Endothelial cell of umbilical vein (primary cell): ENCODE results near the gene DBT. TPM values are rescaled to one million over a fixed set of nuclear protein-coding genes. Genes with fewer than 3 reads are reported as not detected.

Experiments used
- BruUV-seq: library from RNA; stranded (reverse); fragments of 400-500 nt; replicated peaks from 2 replicates; lab custom pipeline; 2021; lab: Mats Ljungman, UMichigan
- CTCF ChIA-PET: fragments of 300-600, 350-600 bp; sonication (Branson Sonifier 250); formaldehyde crosslinking; loops from one replicate; lab custom pipeline; 2021; ENCODE audit warnings: antibody characterized with exemption, inconsistent platforms; lab: Charles Lee
- POLR2A ChIA-PET: fragments of 300-600, 350-600 bp; sonication (Branson Sonifier 250); formaldehyde crosslinking; loops from one replicate; lab custom pipeline; 2021; ENCODE audit warnings: antibody characterized with exemption, inconsistent platforms; lab: Charles Lee
- DNase-seq: peaks from one replicate; pipeline ENCODE4 v3.0.0-alpha.2; 2011; ENCODE audit warnings: low read depth, low spot score
- FAIRE-seq: peaks from 2 replicates; lab custom pipeline; 2011; peaks lifted over from hg19 to GRCh38; lab: Jason Lieb, UNC
- H2AFZ ChIP-seq: 2 replicates; pipeline ENCODE4 v1.6.0; 2012; ENCODE audit warnings: low read depth, low read length, control low read depth, inconsistent platforms
- H3K27ac ChIP-seq: 2 replicates; pipeline ENCODE4 v1.5.1; 2011; ENCODE audit warnings: low read depth, mild to moderate bottlenecking, control low read depth, low read length, moderate library complexity; ENCODE audit not compliant: insufficient read depth
- H3K27me3 ChIP-seq, 2 experiments: 2 replicates each; pipeline versions ENCODE4 v1.6.0 to v1.6.1; 2011; ENCODE audit warnings: low read length in 2 of 2, mixed read lengths in 1 of 2; ENCODE audit not compliant: control insufficient read depth in 2 of 2, insufficient read depth in 2 of 2
- H3K36me3 ChIP-seq, 2 experiments: 2 replicates in 1 of 2; 3 replicates in 1 of 2; pipeline ENCODE4 v1.5.1; 2011; ENCODE audit warnings: low read length in 2 of 2, mild to moderate bottlenecking in 1 of 2, moderate library complexity in 1 of 2; ENCODE audit not compliant: control insufficient read depth in 2 of 2, insufficient read depth in 2 of 2; ENCODE audit errors: extremely low read depth in 1 of 2
- H3K4me1 ChIP-seq: 3 replicates; pipeline ENCODE4 v1.5.1; 2011; ENCODE audit warnings: mild to moderate bottlenecking, low read length; ENCODE audit not compliant: control insufficient read depth, insufficient read depth; ENCODE audit errors: extremely low read depth
- H3K4me2 ChIP-seq: 2 replicates; pipeline ENCODE4 v1.6.1; 2011; ENCODE audit warnings: low read length, control low read depth, mixed read lengths; ENCODE audit not compliant: insufficient read depth
- H3K4me3 ChIP-seq, 3 experiments: fragments of 200-600 bp in 1 of 3; sonication (generic), shearing (Covaris generic) in 1 of 3; replicated peaks in 1 of 3; 2 replicates each; pipeline ENCODE4 v1.5.1; 2011 to 2016; ENCODE audit warnings: control low read depth in 3 of 3, low read length in 3 of 3, mild to moderate bottlenecking in 2 of 3, inconsistent platforms in 1 of 3, low read depth in 1 of 3, moderate library complexity in 1 of 3; ENCODE audit not compliant: insufficient read depth in 1 of 3
- H3K79me2 ChIP-seq: 2 replicates; pipeline ENCODE4 v1.6.0; 2012; ENCODE audit warnings: low read length, inconsistent platforms; ENCODE audit not compliant: control insufficient read depth, insufficient read depth
- H3K9ac ChIP-seq: replicated peaks from 2 replicates; pipeline ENCODE3; 2011; ENCODE audit warnings: low read length, control low read depth; ENCODE audit not compliant: insufficient read depth; ENCODE audit errors: extremely low read depth
- H3K9me1 ChIP-seq: replicated peaks from 3 replicates; pipeline ENCODE4 v1.6.0; 2011; ENCODE audit warnings: mild to moderate bottlenecking, low read length; ENCODE audit not compliant: control insufficient read depth, insufficient read depth; ENCODE audit errors: extremely low read depth
- H3K9me3 ChIP-seq: replicated peaks from 2 replicates; pipeline ENCODE4 v1.5.1; 2012; ENCODE audit warnings: low read length, inconsistent platforms; ENCODE audit not compliant: control insufficient read depth, insufficient read depth
- H4K20me1 ChIP-seq: replicated peaks from 2 replicates; pipeline ENCODE3; 2011; ENCODE audit warnings: mild to moderate bottlenecking, low read length; ENCODE audit not compliant: control insufficient read depth, insufficient read depth; ENCODE audit errors: extremely low read depth
- EZH2 ChIP-seq: IDR thresholded peaks from 2 replicates; pipeline ENCODE4 v1.6.1; 2012; ENCODE audit warnings: borderline replicate concordance, low read depth, mild to moderate bottlenecking, moderate library complexity, low read length, inconsistent platforms; ENCODE audit not compliant: severe bottlenecking
- FOS ChIP-seq: IDR thresholded peaks from 2 replicates; pipeline ENCODE4 v1.6.1; 2011; ENCODE audit warnings: mild to moderate bottlenecking, low read length, moderate library complexity, borderline replicate concordance; ENCODE audit not compliant: insufficient read depth
- GATA2 ChIP-seq: IDR thresholded peaks from 2 replicates; pipeline ENCODE4 v1.7.0; 2011; ENCODE audit warnings: low read depth, mild to moderate bottlenecking, moderate library complexity, mixed read lengths, low read length; ENCODE audit not compliant: insufficient read length, insufficient read depth
- JUN ChIP-seq: IDR thresholded peaks from 2 replicates; pipeline ENCODE4 v1.6.1; 2011; ENCODE audit warnings: borderline replicate concordance, low read depth; ENCODE audit not compliant: insufficient read length, insufficient read depth
- MYC ChIP-seq: IDR thresholded peaks from one replicate; pipeline ENCODE4 v1.6.1; 2011; ENCODE audit warnings: mild to moderate bottlenecking, low read depth, low read length
- POLR2A ChIP-seq: IDR thresholded peaks from 2 replicates; pipeline ENCODE4 v1.6.1; 2012; ENCODE audit warnings: low read depth, mild to moderate bottlenecking, control low read depth, low read length
- POLR2AphosphoS5 ChIP-seq: IDR thresholded peaks from 2 replicates; pipeline ENCODE4 v1.6.1; 2012; ENCODE audit warnings: low read depth, mild to moderate bottlenecking, control low read depth, low read length, moderate library complexity; ENCODE audit not compliant: insufficient read depth
- dilution Hi-C: fragments of 300-500 bp; cut with MboI; formaldehyde crosslinking; loops from one replicate; pipeline ENCODE4 v1.15.0; 2019; ENCODE audit warnings: low sequenced_read_pairs; ENCODE audit not compliant: extremely low pct_ligation_motif_present
- intact Hi-C: fragments of 100-400 bp; cut with micrococcal nuclease; formaldehyde crosslinking; loops from one replicate; pipeline ENCODE4 v1.10.0; 2022
- microRNA counts: library from miRNA; unstranded; fragments of <30 nt; microRNA quantifications from one replicate; lab custom pipeline; 2016
- microRNA-seq: library from miRNA; unstranded; fragments of <30 nt; microRNA quantifications from one replicate; pipeline ENCODE4 v1.2.0, GENCODE V29; 2021; ENCODE audit warnings: borderline number of aligned reads, borderline replicate concordance
- polyA plus RNA-seq, 4 experiments: library from polyadenylated mRNA; depleted of rRNA in 3 of 4; stranded (reverse) in 3 of 4; unstranded in 1 of 4; fragments of >200 nt; gene quantifications; 2 replicates each; pipeline versions ENCODE4 v1.2.1 to v1.2.3, GENCODE V29; 2011 to 2012; ENCODE audit warnings: missing spikeins in 1 of 4
- small RNA-seq: library from RNA; depleted of rRNA; stranded (forward); fragments of <200 nt; gene quantifications from one replicate; pipeline ENCODE3, GENCODE V24; 2012; ENCODE audit warnings: low replicate concordance, low read depth; ENCODE audit not compliant: insufficient read depth, insufficient read length
- total RNA-seq: library from RNA; stranded (reverse); gene quantifications from 2 replicates; pipeline ENCODE4 v1.2.3, GENCODE V29; 2021
- TF ChIP-seq, protein P1 (sequence below), 2 donors: IDR thresholded peaks; 1 replicate in 1 of 2; 2 replicates in 1 of 2; pipeline ENCODE4 v1.5.1; 2011; ENCODE audit warnings: low read length in 2 of 2, mild to moderate bottlenecking in 2 of 2, moderate library complexity in 2 of 2, control low read depth in 1 of 2, inconsistent platforms in 1 of 2, low read depth in 1 of 2; ENCODE audit not compliant: insufficient read depth in 1 of 2; ENCODE audit errors: extremely low read depth in 1 of 2
- TF ChIP-seq, protein P2 (sequence below): IDR thresholded peaks from 2 replicates; pipeline ENCODE4 v1.6.1; 2011; ENCODE audit not compliant: insufficient read depth, insufficient read length

Gene DBT
- total and polyA plus RNA-seq, 2 donors (not counting 3 experiments of a cell fraction or from before 2014, with no cell fraction given) = 1.6 to 7.9 TPM

DNA sequence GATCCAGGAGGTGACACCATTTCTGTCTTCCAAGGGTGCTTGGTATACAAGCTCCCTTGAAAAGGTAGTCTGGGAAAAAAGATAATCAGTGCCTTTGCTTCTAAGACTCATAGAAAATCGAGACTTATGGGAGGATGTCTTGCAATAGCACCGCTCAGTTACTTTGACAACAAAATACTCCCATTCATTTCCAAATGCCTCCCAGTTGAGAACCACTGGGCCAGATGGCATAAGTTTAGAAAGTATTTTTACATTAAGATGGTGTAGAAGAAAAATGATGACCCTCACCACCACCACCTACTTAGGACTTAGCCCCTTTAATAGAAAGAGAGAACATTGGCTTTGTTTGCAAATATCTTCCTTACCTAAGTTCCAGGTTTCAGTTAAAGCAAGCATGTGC, 112.0 kb downstream of the DBT start:
- TF ChIP-seq, protein P1, sequence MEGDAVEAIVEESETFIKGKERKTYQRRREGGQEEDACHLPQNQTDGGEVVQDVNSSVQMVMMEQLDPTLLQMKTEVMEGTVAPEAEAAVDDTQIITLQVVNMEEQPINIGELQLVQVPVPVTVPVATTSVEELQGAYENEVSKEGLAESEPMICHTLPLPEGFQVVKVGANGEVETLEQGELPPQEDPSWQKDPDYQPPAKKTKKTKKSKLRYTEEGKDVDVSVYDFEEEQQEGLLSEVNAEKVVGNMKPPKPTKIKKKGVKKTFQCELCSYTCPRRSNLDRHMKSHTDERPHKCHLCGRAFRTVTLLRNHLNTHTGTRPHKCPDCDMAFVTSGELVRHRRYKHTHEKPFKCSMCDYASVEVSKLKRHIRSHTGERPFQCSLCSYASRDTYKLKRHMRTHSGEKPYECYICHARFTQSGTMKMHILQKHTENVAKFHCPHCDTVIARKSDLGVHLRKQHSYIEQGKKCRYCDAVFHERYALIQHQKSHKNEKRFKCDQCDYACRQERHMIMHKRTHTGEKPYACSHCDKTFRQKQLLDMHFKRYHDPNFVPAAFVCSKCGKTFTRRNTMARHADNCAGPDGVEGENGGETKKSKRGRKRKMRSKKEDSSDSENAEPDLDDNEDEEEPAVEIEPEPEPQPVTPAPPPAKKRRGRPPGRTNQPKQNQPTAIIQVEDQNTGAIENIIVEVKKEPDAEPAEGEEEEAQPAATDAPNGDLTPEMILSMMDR (IDR thresholded peaks at IDR 0.05; ENCODE audit: extremely low read depth in 1 of 2, insufficient read depth in 1 of 2, low read depth in 1 of 2, low read length in 2 of 2) = no peak
- TF ChIP-seq POLR2A = no peak
- TF ChIP-seq, protein P2, sequence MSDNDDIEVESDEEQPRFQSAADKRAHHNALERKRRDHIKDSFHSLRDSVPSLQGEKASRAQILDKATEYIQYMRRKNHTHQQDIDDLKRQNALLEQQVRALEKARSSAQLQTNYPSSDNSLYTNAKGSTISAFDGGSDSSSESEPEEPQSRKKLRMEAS = no peak
- no peak for TF ChIP-seq JUN
- TF ChIP-seq POLR2AphosphoS5 = no peak
- no peak for TF ChIP-seq EZH2
- no peak for TF ChIP-seq MYC
- TF ChIP-seq GATA2 = no peak
- TF ChIP-seq FOS = no peak
- no TSS peak for BruUV-seq
- Histone ChIP-seq H3K27me3 (no peaks in the 10 kb centered on the region), H3K79me2 (peaks cover 11% of the 10 kb centered on the region), H3K4me2 (no peak overlapping the region), H3K27ac (no peak overlapping the region), H3K36me3 (peaks cover 5 to 23% of the 10 kb centered on the region in 2 experiments), H3K9me1 (no peaks in the 10 kb centered on the region), H2AFZ (no peak overlapping the region), H3K9ac (no peak overlapping the region), H3K4me1 (peaks cover 9% of the 10 kb centered on the region), H3K4me3 (no peak overlapping the region), H3K9me3 (no peaks in the 10 kb centered on the region), H4K20me1 (no peaks in the 10 kb centered on the region)
- DNase-seq (no peak), FAIRE-seq (no peak)
- dilution Hi-C loops = no loop called here
- CTCF ChIA-PET = no interaction called here
- POLR2A ChIA-PET = no interaction called here
- intact Hi-C loops = loop anchor here (10.0 kb wide), 1 partner anchor 757 kb away; the partner anchor contains the start of genes EXTL2 and SLC30A7

MicroRNAs within 50 kb of the gene (microRNA counts, 767-probe panel; counts per million panel counts)
- 723 counts per million, percentile 96 among the panel's probes with 10 or more counts for microRNA hsa-miR-553 (lab: Ali Mortazavi, UCI)

Small RNA genes within 50 kb of the gene (microRNA-seq; reads per million reads assigned to microRNA genes)
- gene MIR553 = not detected

Small RNA genes within 50 kb of the gene (small RNA-seq; reads per million reads assigned to genes)
- gene AL445928.1 (not detected), gene MIR553 (not detected), gene RPL23AP90 (not detected)

Other genes starting within 250 kb of the DBT start
- gene SASS6, start 116.9 kb downstream of the DBT start, total RNA-seq = 6.5 and 7.3 TPM in 2 replicates
- 0.21 and 0.44 TPM in 2 replicates for gene SASS6, start 116.9 kb downstream of the DBT start, polyA plus RNA-seq
- 12.7 and 14.1 TPM in 2 replicates for gene TRMT13, start 116.7 kb downstream of the DBT start, total RNA-seq
- gene TRMT13, start 116.7 kb downstream of the DBT start, polyA plus RNA-seq = 2.6 and 2.9 TPM in 2 replicates
- gene LRRC39, start 71.6 kb downstream of the DBT start, total RNA-seq = 0.40 and 0.67 TPM in 2 replicates
- 0.46 and 0.65 TPM in 2 replicates for gene LRRC39, start 71.6 kb downstream of the DBT start, polyA plus RNA-seq
- gene RTCA, start 16.4 kb upstream of the DBT start, total RNA-seq = 44.8 and 46.6 TPM in 2 replicates
- gene RTCA, start 16.4 kb upstream of the DBT start, polyA plus RNA-seq = 18.8 and 20.3 TPM in 2 replicates
- 13.8 and 13.9 TPM in 2 replicates for gene CDC14A, start 102.7 kb upstream of the DBT start, total RNA-seq
- 3.2 and 3.4 TPM in 2 replicates for gene CDC14A, start 102.7 kb upstream of the DBT start, polyA plus RNA-seq